Gastrocnemius medialis (tissue), 4 donors: ENCODE measurements around the gene GCNT3. TPM values are rescaled to one million over a fixed set of nuclear protein-coding genes. Genes with fewer than 3 reads are reported as not detected.

ENCODE experiments used
- ATAC-seq, 2 donors: fragments of 150-250 bp; one replicate each; pipeline ENCODE4 v1.9.1; 2016
- DNase-seq, 2 donors: peaks; one replicate each; pipeline ENCODE4 v3.0.0-alpha.2; 2019
- H3K27ac ChIP-seq, 4 donors: fragments of 200-600 bp; sonication (generic); 1 replicate in 1 of 4; 2 replicates in 3 of 4; pipeline ENCODE4 v1.5.1; 2016 to 2018; ENCODE audit warnings: mild to moderate bottlenecking in 2 of 4, moderate library complexity in 1 of 4
- H3K27me3 ChIP-seq, 3 donors: fragments of 200-600 bp; sonication (generic) in 2 of 3; 1 replicate in 1 of 3; 2 replicates in 2 of 3; pipeline versions ENCODE4 v1.5.1 to v1.6.0; 2016 to 2019; ENCODE audit warnings: mild to moderate bottlenecking in 1 of 3, moderate library complexity in 1 of 3
- H3K36me3 ChIP-seq, 2 donors: fragments of 200-600 bp; sonication (generic) in 1 of 2; one replicate each; pipeline ENCODE4 v1.5.1; 2017 to 2018
- H3K4me1 ChIP-seq, 2 donors: fragments of 200-600 bp; sonication (generic) in 1 of 2; one replicate each; pipeline ENCODE4 v1.5.1; 2016 to 2017; ENCODE audit warnings: mild to moderate bottlenecking in 2 of 2
- H3K4me3 ChIP-seq, 4 donors: fragments of 200-600 bp; sonication (generic) in 3 of 4; 1 replicate in 1 of 4; 2 replicates in 3 of 4; pipeline ENCODE4 v1.5.1; 2016 to 2019; ENCODE audit warnings: mild to moderate bottlenecking in 2 of 4
- H3K9me3 ChIP-seq, 3 donors: fragments of 200-600 bp; sonication (generic) in 2 of 3; 1 replicate in 1 of 3; 2 replicates in 2 of 3; pipeline ENCODE4 v1.5.1; 2016 to 2019
- POLR2A ChIP-seq, 2 donors: fragments of 450-650 bp; IDR thresholded peaks; one replicate each; pipeline ENCODE4 v1.6.1; 2017; ENCODE audit warnings: antibody characterized with exemption in 2 of 2, mild to moderate bottlenecking in 2 of 2, moderate library complexity in 2 of 2
- in situ Hi-C, 4 donors: fragments of 200-750 bp; cut with MboI; loops; one replicate each; pipeline versions ENCODE4 v1.15.0 to v1.8.0; 2017; ENCODE audit warnings: low sequenced_read_pairs in 4 of 4
- intact Hi-C: fragments of 100-400 bp; cut with DNase I; formaldehyde crosslinking; loops from one replicate; pipeline ENCODE4 v1.15.1; 2023; ENCODE audit warnings: low total_unique reads
- total RNA-seq, 4 donors: library from RNA; depleted of rRNA; stranded (reverse); fragments of >200 nt; gene quantifications; one replicate each; pipeline versions ENCODE4 v1.1.0 to v1.2.3, GENCODE V29; 2016
- TF ChIP-seq, protein P1 (sequence below), 5 experiments: fragments of 450-650 bp in 3 of 5; fragments of 200-600 bp in 2 of 5; sonication (generic) in 2 of 5; IDR thresholded peaks in 4 of 5; conservative IDR thresholded peaks in 1 of 5; 1 replicate in 4 of 5; 2 replicates in 1 of 5; pipeline ENCODE4 v1.5.1; 2016 to 2019; ENCODE audit warnings: antibody characterized with exemption in 5 of 5, mild to moderate bottlenecking in 3 of 5, moderate library complexity in 3 of 5

GCNT3 gene
- total RNA-seq, 4 donors from 2014 or later, result 0.07 to 0.36 TPM; not detected in 2

DNA sequence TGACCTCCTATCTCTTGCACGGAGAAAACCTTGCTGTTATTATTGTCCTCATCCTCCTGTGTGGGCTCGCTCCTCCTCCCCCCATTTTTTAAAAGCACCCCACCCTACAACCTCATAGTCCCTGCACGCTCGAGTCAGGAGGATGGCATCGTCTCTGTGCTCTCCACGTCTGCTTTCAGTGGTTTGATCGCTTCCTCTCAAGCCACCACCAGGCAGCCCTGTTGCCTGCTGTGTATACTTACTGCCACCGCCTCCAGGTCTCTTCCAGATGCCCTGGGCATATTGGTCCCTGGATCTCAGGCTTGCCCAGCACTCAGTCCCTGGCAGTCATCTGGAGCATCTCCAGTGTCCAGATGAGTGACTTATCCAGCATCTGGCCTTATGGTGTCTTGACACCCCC lies 42.1 kb upstream of the GCNT3 start:
- no peak for TF ChIP-seq POLR2A (IDR thresholded peaks at IDR 0.05)
- TF ChIP-seq, protein P1, sequence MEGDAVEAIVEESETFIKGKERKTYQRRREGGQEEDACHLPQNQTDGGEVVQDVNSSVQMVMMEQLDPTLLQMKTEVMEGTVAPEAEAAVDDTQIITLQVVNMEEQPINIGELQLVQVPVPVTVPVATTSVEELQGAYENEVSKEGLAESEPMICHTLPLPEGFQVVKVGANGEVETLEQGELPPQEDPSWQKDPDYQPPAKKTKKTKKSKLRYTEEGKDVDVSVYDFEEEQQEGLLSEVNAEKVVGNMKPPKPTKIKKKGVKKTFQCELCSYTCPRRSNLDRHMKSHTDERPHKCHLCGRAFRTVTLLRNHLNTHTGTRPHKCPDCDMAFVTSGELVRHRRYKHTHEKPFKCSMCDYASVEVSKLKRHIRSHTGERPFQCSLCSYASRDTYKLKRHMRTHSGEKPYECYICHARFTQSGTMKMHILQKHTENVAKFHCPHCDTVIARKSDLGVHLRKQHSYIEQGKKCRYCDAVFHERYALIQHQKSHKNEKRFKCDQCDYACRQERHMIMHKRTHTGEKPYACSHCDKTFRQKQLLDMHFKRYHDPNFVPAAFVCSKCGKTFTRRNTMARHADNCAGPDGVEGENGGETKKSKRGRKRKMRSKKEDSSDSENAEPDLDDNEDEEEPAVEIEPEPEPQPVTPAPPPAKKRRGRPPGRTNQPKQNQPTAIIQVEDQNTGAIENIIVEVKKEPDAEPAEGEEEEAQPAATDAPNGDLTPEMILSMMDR (IDR thresholded peaks at IDR 0.05 in 4 of 5, conservative IDR thresholded peaks at IDR 0.05 in 1 of 5), result no peak
- Histone ChIP-seq H3K36me3 (no peaks in the 10 kb centered on the region), H3K4me1 (no peaks in the 10 kb centered on the region), H3K27ac (no peak overlapping the region), H3K27me3 (no peaks in the 10 kb centered on the region), H3K4me3 (no peak overlapping the region), H3K9me3 (peaks cover 0 to 13% (median 0%) of the 10 kb centered on the region in 3 donors)
- intact Hi-C loops, result no loop called here
- DNase-seq (no peak), ATAC-seq (no peak)
- in situ Hi-C loops, result no loop called here

DNA sequence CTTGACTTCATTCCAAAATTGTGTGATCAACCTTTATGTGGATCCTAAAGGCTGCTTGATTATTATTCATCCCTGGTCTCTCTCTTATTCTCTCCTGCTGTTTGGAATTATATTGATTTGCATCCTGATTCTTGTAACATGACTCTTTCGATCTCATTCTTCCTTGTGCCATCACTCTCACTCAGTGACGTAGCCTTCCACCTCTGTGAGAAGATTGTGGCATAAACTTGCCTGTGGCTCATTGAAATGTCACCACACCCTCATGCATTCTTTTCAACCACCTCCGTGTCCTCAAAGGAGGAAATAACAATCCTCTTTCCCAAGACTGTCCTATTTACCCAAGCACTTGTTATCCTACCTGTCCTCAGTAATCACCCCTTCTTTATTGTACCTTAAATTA lies 41.3 kb upstream of the GCNT3 start:
- in situ Hi-C loops (no loop called here), intact Hi-C loops (no loop called here)
- Histone ChIP-seq H3K9me3 (peaks cover 0 to 5% (median 0%) of the 10 kb centered on the region in 3 donors), H3K27ac (no peak overlapping the region), H3K4me1 (no peaks in the 10 kb centered on the region), H3K4me3 (no peak overlapping the region), H3K27me3 (no peaks in the 10 kb centered on the region), H3K36me3 (no peaks in the 10 kb centered on the region)
- no peak for TF ChIP-seq POLR2A (IDR thresholded peaks at IDR 0.05)
- TF ChIP-seq, protein P1 (IDR thresholded peaks at IDR 0.05 in 4 of 5, conservative IDR thresholded peaks at IDR 0.05 in 1 of 5), result no peak
- no peak for DNase-seq
- ATAC-seq, result no peak

DNA sequence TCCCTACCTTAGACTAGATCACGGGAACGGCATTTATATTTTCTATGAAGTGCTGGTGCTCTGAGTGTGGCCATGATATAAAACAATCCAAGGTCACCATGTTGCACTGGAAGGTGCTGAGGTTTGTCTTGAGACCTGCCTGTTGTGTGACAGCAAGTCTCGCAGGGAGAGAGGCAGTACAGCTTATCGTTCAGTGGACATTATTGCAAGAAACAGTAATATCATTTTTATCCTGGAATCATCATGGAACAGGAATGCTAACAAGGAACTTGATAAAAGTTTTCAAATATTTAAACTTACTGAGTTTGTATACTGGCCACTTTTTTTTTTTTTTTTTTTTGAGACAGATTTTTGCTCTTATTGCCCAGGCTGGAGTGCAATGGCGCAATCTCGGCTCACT lies 40.0 kb upstream of the GCNT3 start:
- TF ChIP-seq, protein P1 (IDR thresholded peaks at IDR 0.05 in 4 of 5, conservative IDR thresholded peaks at IDR 0.05 in 1 of 5), result no peak
- no peak for TF ChIP-seq POLR2A (IDR thresholded peaks at IDR 0.05)
- no peak for ATAC-seq
- H3K27me3 ChIP-seq, result no peaks in the 10 kb centered on the region

GRCh38 chr15:59583088-59583487 lies 28.5 kb upstream of the GCNT3 start:
- DNase-seq (no peak), ATAC-seq (no peak)
- Histone ChIP-seq H3K4me1 (no peaks in the 10 kb centered on the region), H3K9me3 (no peaks in the 10 kb centered on the region), H3K4me3 (no peak overlapping the region), H3K27ac (no peak overlapping the region), H3K27me3 (no peaks in the 10 kb centered on the region), H3K36me3 (no peaks in the 10 kb centered on the region)
- intact Hi-C loops, result no loop called here
- TF ChIP-seq, protein P1 (IDR thresholded peaks at IDR 0.05 in 4 of 5, conservative IDR thresholded peaks at IDR 0.05 in 1 of 5), result no peak
- TF ChIP-seq POLR2A (IDR thresholded peaks at IDR 0.05), result no peak
- in situ Hi-C loops, result no loop called here

More for the DNA sequence above, 40.0 kb upstream of the GCNT3 start:
- in situ Hi-C loops, result no loop called here
- Histone ChIP-seq H3K36me3 (no peaks in the 10 kb centered on the region), H3K4me3 (no peak overlapping the region), H3K27ac (no peak overlapping the region), H3K4me1 (no peaks in the 10 kb centered on the region), H3K9me3 (no peaks in the 10 kb centered on the region)
- intact Hi-C loops, result no loop called here
- DNase-seq, result no peak
